GM10266 (cell line): ENCODE data around the gene TBX4.

Experiments
- DNase-seq: peaks from one replicate; pipeline ENCODE4 v3.0.0; 2012; ENCODE audit errors: extremely low spot score
- CTCF ChIP-seq: IDR thresholded peaks from 2 replicates; pipeline ENCODE4 v1.5.1; 2012; ENCODE audit warnings: mild to moderate bottlenecking, low read depth; ENCODE audit not compliant: control insufficient read depth, insufficient read depth; ENCODE audit errors: missing control alignments

The TBX4 gene

GRCh38 chr17:61461967-61462718 is 9.9 kb downstream of the TBX4 start:
- DNase-seq, result no peak

GRCh38 chr17:61462719-61463315 is 10.6 kb downstream of the TBX4 start:
- TF ChIP-seq CTCF, result no peak
- no peak for DNase-seq

More at GRCh38 chr17:61461967-61462718, 9.9 kb downstream of the TBX4 start:
- no peak for TF ChIP-seq CTCF

GRCh38 chr17:61463316-61464129 is 11.3 kb downstream of the TBX4 start:
- no peak for TF ChIP-seq CTCF
- DNase-seq, result no peak

GRCh38 chr17:61464130-61464842 is 12.1 kb downstream of the TBX4 start:
- no peak for DNase-seq
- no peak for TF ChIP-seq CTCF

GRCh38 chr17:61464843-61465180 is 12.6 kb downstream of the TBX4 start:
- DNase-seq, result no peak
- TF ChIP-seq CTCF, result no peak

- no peak for DNase-seq
Measured at GRCh38 chr17:61465550-61466237, 13.5 kb downstream of the TBX4 start.

More at GRCh38 chr17:61465550-61466237, 13.5 kb downstream of the TBX4 start:
- TF ChIP-seq CTCF, result no peak
